Endothelial cell of umbilical vein (primary cell): ENCODE data around the gene MALSU1. TPM values are rescaled to one million over a fixed set of nuclear protein-coding genes. Genes with fewer than 3 reads are reported as not detected.

ENCODE experiments used
- BruUV-seq: library from RNA; stranded (reverse); fragments of 400-500 nt; replicated peaks from 2 replicates; lab custom pipeline; 2021; lab: Mats Ljungman, UMichigan
- CTCF ChIA-PET: fragments of 300-600, 350-600 bp; sonication (Branson Sonifier 250); formaldehyde crosslinking; loops from one replicate; lab custom pipeline; 2021; ENCODE audit warnings: antibody characterized with exemption, inconsistent platforms; lab: Charles Lee
- POLR2A ChIA-PET: fragments of 300-600, 350-600 bp; sonication (Branson Sonifier 250); formaldehyde crosslinking; loops from one replicate; lab custom pipeline; 2021; ENCODE audit warnings: antibody characterized with exemption, inconsistent platforms; lab: Charles Lee
- DNase-seq: peaks from one replicate; pipeline ENCODE4 v3.0.0-alpha.2; 2011; ENCODE audit warnings: low read depth, low spot score
- FAIRE-seq: peaks from 2 replicates; lab custom pipeline; 2011; peaks lifted over from hg19 to GRCh38; lab: Jason Lieb, UNC
- H2AFZ ChIP-seq: 2 replicates; pipeline ENCODE4 v1.6.0; 2012; ENCODE audit warnings: low read depth, low read length, control low read depth, inconsistent platforms
- H3K27ac ChIP-seq: 2 replicates; pipeline ENCODE4 v1.5.1; 2011; ENCODE audit warnings: low read depth, mild to moderate bottlenecking, control low read depth, low read length, moderate library complexity; ENCODE audit not compliant: insufficient read depth
- H3K27me3 ChIP-seq, 2 experiments: 2 replicates each; pipeline versions ENCODE4 v1.6.0 to v1.6.1; 2011; ENCODE audit warnings: low read length in 2 of 2, mixed read lengths in 1 of 2; ENCODE audit not compliant: control insufficient read depth in 2 of 2, insufficient read depth in 2 of 2
- H3K36me3 ChIP-seq, 2 experiments: 2 replicates in 1 of 2; 3 replicates in 1 of 2; pipeline ENCODE4 v1.5.1; 2011; ENCODE audit warnings: low read length in 2 of 2, mild to moderate bottlenecking in 1 of 2, moderate library complexity in 1 of 2; ENCODE audit not compliant: control insufficient read depth in 2 of 2, insufficient read depth in 2 of 2; ENCODE audit errors: extremely low read depth in 1 of 2
- H3K4me1 ChIP-seq: 3 replicates; pipeline ENCODE4 v1.5.1; 2011; ENCODE audit warnings: mild to moderate bottlenecking, low read length; ENCODE audit not compliant: control insufficient read depth, insufficient read depth; ENCODE audit errors: extremely low read depth
- H3K4me2 ChIP-seq: 2 replicates; pipeline ENCODE4 v1.6.1; 2011; ENCODE audit warnings: low read length, control low read depth, mixed read lengths; ENCODE audit not compliant: insufficient read depth
- H3K4me3 ChIP-seq, 3 experiments: fragments of 200-600 bp in 1 of 3; sonication (generic), shearing (Covaris generic) in 1 of 3; replicated peaks in 1 of 3; 2 replicates each; pipeline ENCODE4 v1.5.1; 2011 to 2016; ENCODE audit warnings: control low read depth in 3 of 3, low read length in 3 of 3, mild to moderate bottlenecking in 2 of 3, inconsistent platforms in 1 of 3, low read depth in 1 of 3, moderate library complexity in 1 of 3; ENCODE audit not compliant: insufficient read depth in 1 of 3
- H3K79me2 ChIP-seq: 2 replicates; pipeline ENCODE4 v1.6.0; 2012; ENCODE audit warnings: low read length, inconsistent platforms; ENCODE audit not compliant: control insufficient read depth, insufficient read depth
- H3K9ac ChIP-seq: replicated peaks from 2 replicates; pipeline ENCODE3; 2011; ENCODE audit warnings: low read length, control low read depth; ENCODE audit not compliant: insufficient read depth; ENCODE audit errors: extremely low read depth
- H3K9me1 ChIP-seq: replicated peaks from 3 replicates; pipeline ENCODE4 v1.6.0; 2011; ENCODE audit warnings: mild to moderate bottlenecking, low read length; ENCODE audit not compliant: control insufficient read depth, insufficient read depth; ENCODE audit errors: extremely low read depth
- H3K9me3 ChIP-seq: replicated peaks from 2 replicates; pipeline ENCODE4 v1.5.1; 2012; ENCODE audit warnings: low read length, inconsistent platforms; ENCODE audit not compliant: control insufficient read depth, insufficient read depth
- H4K20me1 ChIP-seq: replicated peaks from 2 replicates; pipeline ENCODE3; 2011; ENCODE audit warnings: mild to moderate bottlenecking, low read length; ENCODE audit not compliant: control insufficient read depth, insufficient read depth; ENCODE audit errors: extremely low read depth
- CTCF ChIP-seq, 2 donors: IDR thresholded peaks; 1 replicate in 1 of 2; 2 replicates in 1 of 2; pipeline ENCODE4 v1.5.1; 2011; ENCODE audit warnings: low read length in 2 of 2, mild to moderate bottlenecking in 2 of 2, moderate library complexity in 2 of 2, control low read depth in 1 of 2, inconsistent platforms in 1 of 2, low read depth in 1 of 2; ENCODE audit not compliant: insufficient read depth in 1 of 2; ENCODE audit errors: extremely low read depth in 1 of 2
- EZH2 ChIP-seq: IDR thresholded peaks from 2 replicates; pipeline ENCODE4 v1.6.1; 2012; ENCODE audit warnings: borderline replicate concordance, low read depth, mild to moderate bottlenecking, moderate library complexity, low read length, inconsistent platforms; ENCODE audit not compliant: severe bottlenecking
- FOS ChIP-seq: IDR thresholded peaks from 2 replicates; pipeline ENCODE4 v1.6.1; 2011; ENCODE audit warnings: mild to moderate bottlenecking, low read length, moderate library complexity, borderline replicate concordance; ENCODE audit not compliant: insufficient read depth
- GATA2 ChIP-seq: IDR thresholded peaks from 2 replicates; pipeline ENCODE4 v1.7.0; 2011; ENCODE audit warnings: low read depth, mild to moderate bottlenecking, moderate library complexity, mixed read lengths, low read length; ENCODE audit not compliant: insufficient read length, insufficient read depth
- POLR2AphosphoS5 ChIP-seq: IDR thresholded peaks from 2 replicates; pipeline ENCODE4 v1.6.1; 2012; ENCODE audit warnings: low read depth, mild to moderate bottlenecking, control low read depth, low read length, moderate library complexity; ENCODE audit not compliant: insufficient read depth
- dilution Hi-C: fragments of 300-500 bp; cut with MboI; formaldehyde crosslinking; loops from one replicate; pipeline ENCODE4 v1.15.0; 2019; ENCODE audit warnings: low sequenced_read_pairs; ENCODE audit not compliant: extremely low pct_ligation_motif_present
- intact Hi-C: fragments of 100-400 bp; cut with micrococcal nuclease; formaldehyde crosslinking; loops from one replicate; pipeline ENCODE4 v1.10.0; 2022
- polyA plus RNA-seq, 4 experiments: library from polyadenylated mRNA; depleted of rRNA in 3 of 4; stranded (reverse) in 3 of 4; unstranded in 1 of 4; fragments of >200 nt; gene quantifications; 2 replicates each; pipeline versions ENCODE4 v1.2.1 to v1.2.3, GENCODE V29; 2011 to 2012; ENCODE audit warnings: missing spikeins in 1 of 4
- total RNA-seq: library from RNA; stranded (reverse); gene quantifications from 2 replicates; pipeline ENCODE4 v1.2.3, GENCODE V29; 2021
- TF ChIP-seq, protein P1 (sequence below): IDR thresholded peaks from 2 replicates; pipeline ENCODE4 v1.6.1; 2011; ENCODE audit not compliant: insufficient read depth, insufficient read length

Gene MALSU1
- total and polyA plus RNA-seq, 2 donors (not counting 3 experiments of a cell fraction or from before 2014, with no cell fraction given), result 62.6 to 68.0 TPM

DNA sequence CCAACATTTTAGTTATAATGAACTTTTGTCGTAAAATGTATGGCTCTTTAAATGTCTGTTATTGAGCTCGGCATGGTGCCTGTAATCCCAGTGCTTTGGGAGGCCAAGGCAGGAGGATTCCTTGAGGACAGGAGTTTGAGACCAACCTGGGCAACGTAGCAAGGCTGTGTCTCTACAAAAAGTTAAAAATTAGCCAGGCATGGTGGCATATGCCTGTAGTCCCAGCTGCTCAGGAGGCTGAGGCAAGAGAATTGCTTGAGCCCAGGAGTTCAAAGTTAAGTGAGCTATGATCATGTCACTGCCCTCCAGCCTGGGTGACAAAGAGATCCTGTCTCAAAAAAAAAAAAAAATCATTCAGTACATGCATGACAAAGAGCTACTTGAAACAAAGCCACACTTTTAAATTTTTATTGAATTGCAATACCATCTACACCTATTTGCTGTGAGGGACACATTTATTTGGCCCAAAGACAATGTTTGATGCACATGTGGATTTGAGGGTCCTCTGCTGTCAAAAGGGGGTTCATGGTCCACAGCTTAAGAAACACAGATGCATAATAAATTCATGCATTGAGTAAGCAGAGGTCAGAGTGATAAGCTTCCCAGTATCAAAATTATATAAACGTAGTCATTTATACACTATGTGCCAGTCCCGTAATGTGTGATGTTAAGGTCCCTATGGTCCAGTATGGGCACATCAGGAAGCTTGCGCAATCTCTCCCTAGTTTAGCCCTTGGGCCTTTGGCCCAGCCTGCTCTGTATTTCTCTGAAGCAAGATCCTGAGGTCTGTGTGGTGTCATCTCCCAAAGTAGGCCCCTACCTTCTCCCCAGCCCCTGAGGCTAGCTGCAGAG is 4.4 kb upstream of the MALSU1 start:
- Histone ChIP-seq H3K79me2 (peaks cover 5% of the 10 kb centered on the region), H3K4me3 (no peak overlapping the region), H3K27me3 (no peaks in the 10 kb centered on the region), H2AFZ (no peak overlapping the region), H3K9ac (no peak overlapping the region), H3K27ac (no peak overlapping the region), H4K20me1 (no peaks in the 10 kb centered on the region), H3K4me1 (peaks cover 4% of the 10 kb centered on the region), H3K4me2 (no peak overlapping the region), H3K36me3 (no peaks in the 10 kb centered on the region), H3K9me3 (no peaks in the 10 kb centered on the region), H3K9me1 (no peaks in the 10 kb centered on the region)
- FAIRE-seq (no peak), DNase-seq (no peak)
- no TSS peak for BruUV-seq
- ChIA-PET CTCF (interaction anchor here (1.0 to 3.7 kb wide), 7 partner anchors 17 to 252 kb away, joined by 3 to 15 read pairs (median 3); no protein-coding TSS in a partner anchor), POLR2A (interaction anchor here (0.7 kb wide), 1 partner anchor 160 kb away, joined by 4 read pairs; no protein-coding TSS in a partner anchor)
- intact Hi-C loops, result loop anchor here (5.0 kb wide), 1 partner anchor 123 kb away; no protein-coding TSS in a partner anchor
- TF ChIP-seq CTCF (IDR thresholded peaks at IDR 0.05; ENCODE audit: extremely low read depth in 1 of 2, insufficient read depth in 1 of 2, low read depth in 1 of 2, low read length in 2 of 2), result no peak
- TF ChIP-seq EZH2, result no peak
- no peak for TF ChIP-seq GATA2
- no peak for TF ChIP-seq POLR2AphosphoS5
- TF ChIP-seq, protein P1, sequence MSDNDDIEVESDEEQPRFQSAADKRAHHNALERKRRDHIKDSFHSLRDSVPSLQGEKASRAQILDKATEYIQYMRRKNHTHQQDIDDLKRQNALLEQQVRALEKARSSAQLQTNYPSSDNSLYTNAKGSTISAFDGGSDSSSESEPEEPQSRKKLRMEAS, result no peak
- TF ChIP-seq FOS, result no peak
- dilution Hi-C loops, result loop anchor here (25.0 kb wide), 1 partner anchor 218 kb away; no protein-coding TSS in a partner anchor
